Heart left ventricle (tissue), 16 donors: ENCODE data around the gene CBFA2T3. TPM values are rescaled to one million over a fixed set of nuclear protein-coding genes. Genes with fewer than 3 reads are reported as not detected.

ENCODE experiments used
- ATAC-seq, 4 donors: fragments of 200-7000 bp; cut with Tn5 transposase; one replicate each; pipeline ENCODE4 v1.9.1; 2020 to 2022; ENCODE audit warnings: moderate library complexity in 4 of 4, mild to moderate bottlenecking in 3 of 4, moderate number of reproducible peaks in 1 of 4
- DNase-seq, 5 donors: peaks; one replicate each; pipeline ENCODE4 v3.0.0-alpha.2; 2020
- H3K27ac ChIP-seq, 12 donors: fragments of 200-600 bp; sonication (generic) in 4 of 12; one replicate each; pipeline versions ENCODE4 v1.5.0 to v1.8.0; 2016 to 2022; ENCODE audit warnings: mild to moderate bottlenecking in 2 of 12
- H3K27me3 ChIP-seq, 9 donors: fragments of 200-600 bp; sonication (generic) in 2 of 9; one replicate each; pipeline versions ENCODE4 v1.5.1 to v1.8.0; 2016 to 2022; ENCODE audit warnings: mild to moderate bottlenecking in 3 of 9
- H3K36me3 ChIP-seq, 9 donors: fragments of 200-600 bp; sonication (generic) in 2 of 9; one replicate each; pipeline versions ENCODE4 v1.5.0 to v1.8.0; 2018 to 2022; ENCODE audit warnings: mild to moderate bottlenecking in 2 of 9
- H3K4me1 ChIP-seq, 12 donors: fragments of 200-600 bp; sonication (generic) in 4 of 12; one replicate each; pipeline versions ENCODE4 v1.5.0 to v1.8.0; 2016 to 2022; ENCODE audit warnings: mild to moderate bottlenecking in 3 of 12
- H3K4me3 ChIP-seq, 12 donors: fragments of 200-600 bp; sonication (generic) in 4 of 12; one replicate each; pipeline versions ENCODE4 v1.5.0 to v1.8.0; 2017 to 2022; ENCODE audit warnings: mild to moderate bottlenecking in 9 of 12, moderate library complexity in 4 of 12
- H3K9me3 ChIP-seq, 12 donors: fragments of 200-600 bp; sonication (generic) in 4 of 12; one replicate each; pipeline versions ENCODE4 v1.5.0 to v1.8.0; 2016 to 2022; ENCODE audit warnings: mild to moderate bottlenecking in 1 of 12
- CTCF ChIP-seq, 12 donors: fragments of 200-600 bp; sonication (generic) in 4 of 12; IDR thresholded peaks; one replicate each; pipeline versions ENCODE4 v1.5.0 to v1.8.0; 2018 to 2022; ENCODE audit warnings: antibody characterized with exemption in 12 of 12, mild to moderate bottlenecking in 5 of 12
- POLR2A ChIP-seq, 2 donors: fragments of 450-650 bp; IDR thresholded peaks; one replicate each; pipeline ENCODE4 v1.6.1; 2017; ENCODE audit warnings: antibody characterized with exemption in 2 of 2, mild to moderate bottlenecking in 2 of 2, moderate library complexity in 2 of 2
- WGBS, 4 donors: extraction: QIAGEN DNeasy Blood & Tissue Kit in 2 of 4; methylation state at CpG; one replicate each; pipeline versions ENCODE4 v1.1.5 to v1.1.7; 2013 to 2018; 5-methylcytosine and 5-hydroxymethylcytosine counted together
- intact Hi-C, 10 donors: fragments of 100-400 bp; cut with DNase I; formaldehyde crosslinking; loops; one replicate each; pipeline versions ENCODE4 v1.11.1 to v1.14.2; 2022
- polyA plus RNA-seq, 2 donors: library from polyadenylated mRNA; stranded (reverse); fragments of 200-250 nt; gene quantifications; one replicate each; pipeline ENCODE4 v1.2.3, GENCODE V29; 2013
- total RNA-seq, 9 donors: library from RNA; depleted of rRNA in 2 of 9; stranded (reverse); fragments of >200 nt in 2 of 9; fragmentation: NEBNext Ultra II Directional in 3 of 9; extraction: Animal tissue kit (Norgen Biotek cat#: 25700) in 3 of 9; gene quantifications; one replicate each; pipeline versions ENCODE4 v1.1.0 to v1.2.4, GENCODE V29; 2016 to 2023
- donor health status: ischemic (EF 13 %, LVEDD 7.1; RV severe dilation, severe dysfunction).
- donor health status: healthy with polysubstance abuse.
- donor health status: DM: no; HTN: yes; CAD: no.
- donor health status: DM: no; HTN: no; CAD: no.
- donor health status: ischemic (EF 25% LVEDD 6.9; RV normal size, moderate dysfunction).
- donor health status: ischemic (EF 25% LVEDD 5.7; RV mildly dilated, moderate dysfunction).
- donor health status: healthy.
- donor health status: DM: yes; HTN: yes; CAD: no.
- donor health status: ischemic (EF 35%, LVEDD 5.7; RV mildly dilated, moderate dysfunction).
- donor health status: nonischemic (EF 11% LVEDD 7.7; RV severe dilation, severe dysfunction).
- donor health status: DM: yes; HTN: yes; CAD: no.
- donor health status: PGD.
- donor health status: ischemic (EF 29% LVEDD 5.4; RV normal size, mild dysfunction).
- donor health status: nonischemic (EF 23%, LVEDD 6.1; RV moderate dilation, normal function).

CBFA2T3 gene
- total and polyA plus RNA-seq, 11 donors: 5.0 to 12.0 (median 5.8) TPM

DNA sequence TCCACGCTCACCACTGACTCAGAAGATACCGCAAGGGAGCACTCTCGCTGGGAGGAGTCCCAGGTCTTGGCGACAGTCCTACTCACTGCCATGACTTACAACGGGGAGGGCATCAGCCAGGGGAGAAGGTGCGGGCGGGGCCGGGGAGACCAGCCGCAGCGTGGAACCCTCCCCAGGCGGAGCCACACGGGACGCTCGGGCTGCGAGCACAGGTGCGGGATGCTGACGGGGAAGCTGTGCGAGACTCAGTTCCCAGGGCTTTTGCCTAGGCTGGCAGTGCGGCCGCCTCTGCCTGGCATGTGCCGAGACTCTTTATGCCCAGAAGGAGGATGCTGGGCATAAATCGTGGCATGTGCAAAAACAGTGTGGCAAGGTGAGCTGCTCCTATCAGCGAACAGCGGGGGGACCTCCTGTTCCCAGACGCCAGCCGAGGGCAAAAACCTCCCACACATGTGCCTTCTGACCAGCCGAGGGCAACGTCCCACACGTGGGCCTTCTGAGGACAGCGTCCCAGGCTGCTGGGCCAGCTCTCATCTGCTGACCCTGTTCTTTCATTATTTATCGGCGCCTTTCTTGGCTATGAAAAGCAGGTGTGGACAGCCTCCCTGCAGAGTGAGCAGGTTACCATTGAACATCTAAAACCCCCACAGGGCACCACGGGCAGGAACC lies 126.3 kb downstream of the CBFA2T3 start:
- intact Hi-C loops: loop anchor here in 1 of 10 donors (10.0 kb wide), 1 partner anchor 364 kb away; the partner anchor contains the start of gene ZNF778
- DNase-seq: no peak
- H3K9me3 ChIP-seq: no peaks in the 10 kb centered on the region
- 94 to 96% (median 94%) methylated on average over 30 to 33 of the region's 33 CpGs for WGBS, 4 donors
- no peak for TF ChIP-seq POLR2A (IDR thresholded peaks at IDR 0.05)
- TF ChIP-seq CTCF (IDR thresholded peaks at IDR 0.05): no peak
- H3K27me3 ChIP-seq: no peaks in the 10 kb centered on the region
- H3K27ac ChIP-seq: no peak overlapping the region
- ATAC-seq: no peak
- no peak overlapping the region for H3K4me3 ChIP-seq
- peaks cover 0 to 19% (median 3%) of the 10 kb centered on the region in 9 donors for H3K36me3 ChIP-seq
- peaks cover 0 to 29% (median 3%) of the 10 kb centered on the region in 12 donors for H3K4me1 ChIP-seq

- H3K4me1 ChIP-seq: peaks cover 0 to 8% (median 0%) of the 10 kb centered on the region in 12 donors
- TF ChIP-seq CTCF (IDR thresholded peaks at IDR 0.05): no peak
- no peak for TF ChIP-seq POLR2A (IDR thresholded peaks at IDR 0.05)
- ATAC-seq (no peak), DNase-seq (no peak)
- no peak overlapping the region for H3K27ac ChIP-seq
- H3K4me3 ChIP-seq: no peak overlapping the region
- no peaks in the 10 kb centered on the region for H3K27me3 ChIP-seq
- no peaks in the 10 kb centered on the region for H3K9me3 ChIP-seq
- intact Hi-C loops: no loop called here
- peaks cover 0 to 19% (median 3%) of the 10 kb centered on the region in 9 donors for H3K36me3 ChIP-seq
- 88 to 93% (median 91%) methylated on average over 19 to 21 of the region's 21 CpGs for whole genome bisulfite sequencing, 4 donors
Observed at GRCh38 chr16:88848557-88848956, 128.4 kb downstream of the CBFA2T3 start.

DNA sequence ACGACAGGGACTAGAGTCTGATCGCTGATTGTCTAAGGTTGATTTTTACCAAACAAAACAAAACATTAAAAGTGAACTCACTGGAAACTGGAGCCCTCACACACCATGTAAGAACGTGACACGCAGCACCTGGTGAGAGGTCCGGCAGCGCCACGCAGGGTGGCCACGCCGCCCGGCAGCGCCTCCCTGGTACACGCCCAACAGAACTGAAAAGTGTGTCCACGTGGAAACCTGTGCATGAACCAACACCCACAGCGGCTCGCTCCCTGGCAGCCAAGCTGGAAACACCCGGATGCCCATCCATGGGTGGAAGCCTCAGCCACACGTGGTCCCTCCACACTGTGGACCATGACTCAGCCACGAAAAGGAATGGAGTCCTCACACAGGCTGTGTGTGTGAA lies 129.4 kb downstream of the CBFA2T3 start:
- Histone ChIP-seq H3K27ac (no peak overlapping the region), H3K36me3 (peaks cover 0 to 21% (median 6%) of the 10 kb centered on the region in 9 donors), H3K4me3 (no peak overlapping the region), H3K27me3 (no peaks in the 10 kb centered on the region), H3K4me1 (no peaks in the 10 kb centered on the region), H3K9me3 (no peaks in the 10 kb centered on the region)
- no peak for TF ChIP-seq POLR2A (IDR thresholded peaks at IDR 0.05)
- TF ChIP-seq CTCF (IDR thresholded peaks at IDR 0.05): no peak
- 92 to 95% (median 95%) methylated on average over 18 of the region's 18 CpGs for WGBS, 4 donors
- intact Hi-C loops: no loop called here
- no peak for ATAC-seq
- no peak for DNase-seq

- WGBS, 4 donors: 91 to 96% (median 94%) methylated on average over 9 of the region's 9 CpGs
- Histone ChIP-seq H3K36me3 (peaks cover 0 to 25% (median 7%) of the 10 kb centered on the region in 9 donors), H3K4me3 (no peak overlapping the region), H3K27ac (no peak overlapping the region), H3K4me1 (no peaks in the 10 kb centered on the region), H3K9me3 (no peaks in the 10 kb centered on the region), H3K27me3 (no peaks in the 10 kb centered on the region)
- DNase-seq (no peak), ATAC-seq (no peak)
- intact Hi-C loops: no loop called here
- TF ChIP-seq CTCF (IDR thresholded peaks at IDR 0.05) (no peak), POLR2A (IDR thresholded peaks at IDR 0.05) (no peak)
Observed at GRCh38 chr16:88846088-88846487, 130.9 kb downstream of the CBFA2T3 start.
